ENCODE data around the gene BICD2.

BICD2 gene

GRCh38 chr9:92714787-92715487 lies 49.7 kb downstream of the BICD2 start:
- no peak for DNase-seq (ENCODE audit: low read depth in 2 of 2)

- no peak for DNase-seq (ENCODE audit: low read depth in 2 of 2)
Measured at GRCh38 chr9:92714016-92714415, 50.6 kb downstream of the BICD2 start.

- DNase-seq (ENCODE audit: low read depth in 2 of 2): no peak
Measured at GRCh38 chr9:92713528-92713927, 51.1 kb downstream of the BICD2 start.

- DNase-seq (ENCODE audit: low read depth in 2 of 2): no peak
Measured at GRCh38 chr9:92712767-92713166, 51.9 kb downstream of the BICD2 start.

- no peak for DNase-seq (ENCODE audit: low read depth in 2 of 2)
Measured at GRCh38 chr9:92711844-92712243, 52.8 kb downstream of the BICD2 start.

GRCh38 chr9:92711146-92711545 lies 53.5 kb downstream of the BICD2 start:
- no peak for DNase-seq (ENCODE audit: low read depth in 2 of 2)

- DNase-seq (ENCODE audit: low read depth in 2 of 2): no peak
Measured at GRCh38 chr9:92710368-92710767, 54.3 kb downstream of the BICD2 start.

- no peak for DNase-seq (ENCODE audit: low read depth in 2 of 2)
Measured at GRCh38 chr9:92709954-92710353, 54.7 kb downstream of the BICD2 start.

GRCh38 chr9:92709240-92709639 lies 55.4 kb downstream of the BICD2 start:
- DNase-seq (ENCODE audit: low read depth in 2 of 2): no peak

GRCh38 chr9:92707530-92707929 lies 57.1 kb downstream of the BICD2 start:
- no peak for DNase-seq (ENCODE audit: low read depth in 2 of 2)

GRCh38 chr9:92706218-92706940 lies 58.3 kb downstream of the BICD2 start:
- no peak for DNase-seq (ENCODE audit: low read depth in 2 of 2)

- no peak for DNase-seq (ENCODE audit: low read depth in 2 of 2)
Measured at GRCh38 chr9:92704528-92704927, 60.1 kb downstream of the BICD2 start.

GRCh38 chr9:92696619-92697018 lies 68.0 kb downstream of the BICD2 start:
- no peak for DNase-seq (ENCODE audit: low read depth in 2 of 2)

GRCh38 chr9:92686954-92687353 lies 77.7 kb downstream of the BICD2 start:
- no peak for DNase-seq (ENCODE audit: low read depth in 2 of 2)

- no peak for DNase-seq (ENCODE audit: low read depth in 2 of 2)
Measured at GRCh38 chr9:92685022-92685421, 79.6 kb downstream of the BICD2 start.

GRCh38 chr9:92682269-92682668 lies 82.4 kb downstream of the BICD2 start:
- DNase-seq (ENCODE audit: low read depth in 2 of 2): no peak

GRCh38 chr9:92680166-92681119 lies 84.2 kb downstream of the BICD2 start:
- DNase-seq (ENCODE audit: low read depth in 2 of 2): no peak

- DNase-seq (ENCODE audit: low read depth in 2 of 2): no peak
Measured at GRCh38 chr9:92679413-92680165, 85.0 kb downstream of the BICD2 start.

GRCh38 chr9:92671323-92671722 lies 93.3 kb downstream of the BICD2 start:
- DNase-seq (ENCODE audit: low read depth in 2 of 2): no peak

- peak; percentile 96 to 98 for DNase-seq (ENCODE audit: low read depth in 2 of 2)
Measured at GRCh38 chr9:92669890-92670708, 94.5 kb downstream of the BICD2 start, which contains the start of gene IPPK. Gene IPPK, minus strand, starts transcription at chr9:92670131. Its CDS starts 143 bp downstream, at chr9:92669988.

- DNase-seq (ENCODE audit: low read depth in 2 of 2): peak in 1 of 2 donors; percentile 16
Measured at GRCh38 chr9:92669527-92669889, 95.1 kb downstream of the BICD2 start.
